ENCODE results near the gene TM9SF3.

The TM9SF3 gene

GRCh38 chr10:96540240-96540639, 46.6 kb downstream of the TM9SF3 start:
- H3K36me3 Mint-ChIP-seq (ENCODE audit: low read depth), result peaks cover 62% of the 10 kb centered on the region
- H3K27ac Mint-ChIP-seq, result no peak overlapping the region
- TF ChIP-seq CTCF (IDR thresholded peaks at IDR 0.05), result no peak
- H3K27me3 Mint-ChIP-seq (ENCODE audit: low read depth, poor library complexity), result no peaks in the 10 kb centered on the region
- H3K4me3 Mint-ChIP-seq, result no peak overlapping the region
- no peaks in the 10 kb centered on the region for H3K9me3 Mint-ChIP-seq
- no peak for DNase-seq
- H3K4me1 Mint-ChIP-seq, result no peaks in the 10 kb centered on the region

- Mint-ChIP-seq H3K4me1 (no peaks in the 10 kb centered on the region), H3K27ac (no peak overlapping the region), H3K4me3 (no peak overlapping the region), H3K9me3 (no peaks in the 10 kb centered on the region), H3K36me3 (ENCODE audit: low read depth) (peaks cover 58% of the 10 kb centered on the region), H3K27me3 (ENCODE audit: low read depth, poor library complexity) (no peaks in the 10 kb centered on the region)
- TF ChIP-seq CTCF (IDR thresholded peaks at IDR 0.05), result no peak
- DNase-seq, result no peak
Measured at GRCh38 chr10:96538683-96539082, 48.1 kb downstream of the TM9SF3 start.

- Mint-ChIP-seq H3K9me3 (no peaks in the 10 kb centered on the region), H3K36me3 (ENCODE audit: low read depth) (peaks cover 63% of the 10 kb centered on the region), H3K27ac (no peak overlapping the region), H3K27me3 (ENCODE audit: low read depth, poor library complexity) (no peaks in the 10 kb centered on the region), H3K4me1 (no peaks in the 10 kb centered on the region), H3K4me3 (no peak overlapping the region)
- no peak for DNase-seq
- no peak for TF ChIP-seq CTCF (IDR thresholded peaks at IDR 0.05)
Measured at GRCh38 chr10:96536129-96536528, 50.7 kb downstream of the TM9SF3 start.

- Mint-ChIP-seq H3K36me3 (ENCODE audit: low read depth) (peaks cover 45% of the 10 kb centered on the region), H3K27me3 (ENCODE audit: low read depth, poor library complexity) (no peaks in the 10 kb centered on the region), H3K4me3 (no peak overlapping the region), H3K9me3 (no peaks in the 10 kb centered on the region), H3K4me1 (no peaks in the 10 kb centered on the region), H3K27ac (no peak overlapping the region)
- no peak for TF ChIP-seq CTCF (IDR thresholded peaks at IDR 0.05)
- DNase-seq, result no peak
Measured at GRCh38 chr10:96532523-96532922, 54.3 kb downstream of the TM9SF3 start.

- TF ChIP-seq CTCF (IDR thresholded peaks at IDR 0.05), result no peak
- Mint-ChIP-seq H3K4me3 (no peak overlapping the region), H3K36me3 (ENCODE audit: low read depth) (peaks cover 47% of the 10 kb centered on the region), H3K27me3 (ENCODE audit: low read depth, poor library complexity) (no peaks in the 10 kb centered on the region), H3K4me1 (no peaks in the 10 kb centered on the region), H3K9me3 (no peaks in the 10 kb centered on the region), H3K27ac (no peak overlapping the region)
- no peak for DNase-seq
Measured at GRCh38 chr10:96529634-96530279, 57.1 kb downstream of the TM9SF3 start.

- H3K9me3 Mint-ChIP-seq, result no peaks in the 10 kb centered on the region
- no peak overlapping the region for H3K4me3 Mint-ChIP-seq
- no peak for DNase-seq
- no peak for TF ChIP-seq CTCF (IDR thresholded peaks at IDR 0.05)
- peaks cover 28% of the 10 kb centered on the region for H3K36me3 Mint-ChIP-seq (ENCODE audit: low read depth)
- H3K4me1 Mint-ChIP-seq, result no peaks in the 10 kb centered on the region
- H3K27ac Mint-ChIP-seq, result no peak overlapping the region
- H3K27me3 Mint-ChIP-seq (ENCODE audit: low read depth, poor library complexity), result no peaks in the 10 kb centered on the region
Measured at GRCh38 chr10:96524741-96525140, 62.1 kb downstream of the TM9SF3 start.
